SHP77 treated with DMSO at 0.1 percent for 48 hours (cell line): ENCODE data around the gene KCNJ5.

Source experiments
- DNase-seq: peaks from one replicate; lab custom pipeline; 2025; lab: John Stamatoyannopoulos, UW

The KCNJ5 gene

GRCh38 chr11:128890543-128891368 is at the start of gene KCNJ5:
TSS of gene KCNJ5 (plus strand) at chr11:128891356. CDS start at chr11:128911274, 19,918 bp downstream.
- DNase-seq = no peak

- no peak for DNase-seq
These were observed 49.6 kb upstream of the KCNJ5 start for GRCh38 chr11:128841461-128842072.

GRCh38 chr11:128843198-128843785 is 47.9 kb upstream of the KCNJ5 start:
- DNase-seq = no peak

GRCh38 chr11:128845334-128845780 is 45.8 kb upstream of the KCNJ5 start:
- no peak for DNase-seq

- no peak for DNase-seq
These were observed 44.2 kb upstream of the KCNJ5 start for GRCh38 chr11:128846985-128847384.

GRCh38 chr11:128848815-128849455 is 42.2 kb upstream of the KCNJ5 start:
- DNase-seq = no peak

- DNase-seq = no peak
These were observed 38.7 kb upstream of the KCNJ5 start for GRCh38 chr11:128852327-128853023.

- no peak for DNase-seq
These were observed 37.6 kb upstream of the KCNJ5 start for GRCh38 chr11:128853559-128853958.

- no peak for DNase-seq
These were observed 36.3 kb upstream of the KCNJ5 start for GRCh38 chr11:128854841-128855240.

GRCh38 chr11:128856241-128856640 is 34.9 kb upstream of the KCNJ5 start:
- no peak for DNase-seq

- DNase-seq = no peak
These were observed 33.8 kb upstream of the KCNJ5 start for GRCh38 chr11:128857341-128857740.

GRCh38 chr11:128859563-128860441 is 31.4 kb upstream of the KCNJ5 start:
- no peak for DNase-seq

- no peak for DNase-seq
These were observed 30.4 kb upstream of the KCNJ5 start for GRCh38 chr11:128860571-128861361.

GRCh38 chr11:128862406-128862805 is 28.8 kb upstream of the KCNJ5 start:
- no peak for DNase-seq

- no peak for DNase-seq
These were observed 28.1 kb upstream of the KCNJ5 start for GRCh38 chr11:128862908-128863660.

GRCh38 chr11:128865490-128865889 is 25.7 kb upstream of the KCNJ5 start:
- no peak for DNase-seq

GRCh38 chr11:128867277-128867676 is 23.9 kb upstream of the KCNJ5 start, which contains the start of gene KCNJ1:
TSS of gene KCNJ1 (minus strand) at chr11:128867296. CDS start at chr11:128840243, 27,053 bp downstream.
- no peak for DNase-seq

- DNase-seq = no peak
These were observed 22.1 kb upstream of the KCNJ5 start for GRCh38 chr11:128868841-128869671.
